Natural killer cell (primary cell): Measurements from ENCODE around the gene SHMT2. TPM values are rescaled to one million over a fixed set of nuclear protein-coding genes. Genes with fewer than 3 reads are reported as not detected.

ENCODE experiments used
- ATAC-seq, 3 donors: fragments of 150-1000 bp in 2 of 3; fragments of 200-7000 bp in 1 of 3; cut with Tn5 transposase; 1 replicate in 1 of 3; 2 replicates in 2 of 3; pipeline ENCODE4 v1.10.0; 2021; ENCODE audit warnings: mild to moderate bottlenecking in 2 of 3, moderate library complexity in 2 of 3
- DNase-seq, 2 donors: peaks; one replicate each; pipeline versions ENCODE4 v3.0.0 to v3.0.0-alpha.2; 2013 to 2021; ENCODE audit warnings: mixed read lengths in 1 of 2
- H3K27ac ChIP-seq: one replicate; pipeline ENCODE4 v1.5.1; 2013; ENCODE audit warnings: mild to moderate bottlenecking, low read length
- H3K27me3 ChIP-seq: one replicate; pipeline ENCODE4 v1.6.1; 2013; ENCODE audit warnings: low read length; ENCODE audit not compliant: control insufficient read depth, insufficient read depth
- H3K36me3 ChIP-seq: one replicate; pipeline ENCODE4 v1.6.1; 2013; ENCODE audit warnings: low read length; ENCODE audit not compliant: control insufficient read depth, insufficient read depth
- H3K4me1 ChIP-seq: one replicate; pipeline ENCODE4 v1.6.1; 2013; ENCODE audit warnings: low read length; ENCODE audit not compliant: control insufficient read depth, insufficient read depth
- H3K4me3 ChIP-seq: one replicate; pipeline ENCODE4 v1.5.1; 2013; ENCODE audit warnings: low read length
- H3K9me3 ChIP-seq: one replicate; pipeline ENCODE4 v1.6.1; 2013; ENCODE audit warnings: low read length; ENCODE audit not compliant: control insufficient read depth, insufficient read depth
- H3K27ac Mint-ChIP-seq, 2 donors: one replicate each; pipeline ENCODE4 v1.8.0; 2022; ENCODE audit warnings: mild to moderate bottlenecking in 2 of 2, mixed read lengths in 2 of 2, moderate library complexity in 1 of 2
- H3K27me3 Mint-ChIP-seq, 2 donors: one replicate each; pipeline ENCODE4 v1.8.0; 2022; ENCODE audit warnings: low read depth in 2 of 2, mixed read lengths in 2 of 2
- H3K36me3 Mint-ChIP-seq: one replicate; pipeline ENCODE4 v1.8.0; 2022; ENCODE audit warnings: mixed read lengths
- H3K4me1 Mint-ChIP-seq, 2 donors: one replicate each; pipeline ENCODE4 v1.8.0; 2022; ENCODE audit warnings: mixed read lengths in 2 of 2
- H3K4me3 Mint-ChIP-seq: one replicate; pipeline ENCODE4 v1.8.0; 2022; ENCODE audit warnings: mild to moderate bottlenecking, moderate library complexity, mixed read lengths
- H3K9me3 Mint-ChIP-seq, 2 donors: one replicate each; pipeline ENCODE4 v1.8.0; 2022; ENCODE audit warnings: mixed read lengths in 2 of 2
- CTCF ChIP-seq: fragments of 200-600 bp; IDR thresholded peaks from one replicate; pipeline ENCODE4 v1.8.0; 2022; ENCODE audit warnings: antibody characterized with exemption
- WGBS: methylation state at CpG from one replicate; pipeline ENCODE4 v1.1.7; 2013; ENCODE audit warnings: missing lambda C conversion rate; ENCODE audit not compliant: insufficient coverage; 5-methylcytosine and 5-hydroxymethylcytosine counted together
- intact Hi-C: fragments of 100-400 bp; cut with micrococcal nuclease; formaldehyde crosslinking; loops from one replicate; pipeline ENCODE4 v1.14.2; 2022
- total RNA-seq, 4 donors: library from RNA; stranded (reverse); fragments of 120-200 nt in 1 of 4; gene quantifications; one replicate each; pipeline versions ENCODE4 v1.2.3 to v1.2.4, GENCODE V29; 2013 to 2022

Gene SHMT2
- total RNA-seq, 3 donors from 2014 or later (not counting 1 experiment from before 2014, with no cell fraction given) = 28.6 to 39.3 (median 34.9) TPM

GRCh38 chr12:57207731-57208630 is 21.5 kb upstream of the SHMT2 start:
- no peaks in the 10 kb centered on the region for H3K36me3 Mint-ChIP-seq
- no peak for ATAC-seq
- no peaks in the 10 kb centered on the region for H3K4me1 Mint-ChIP-seq
- H3K27ac Mint-ChIP-seq = no peak overlapping the region
- Histone ChIP-seq H3K9me3 (no peaks in the 10 kb centered on the region), H3K36me3 (no peaks in the 10 kb centered on the region), H3K27ac (no peak overlapping the region), H3K4me1 (peaks cover 3% of the 10 kb centered on the region), H3K27me3 (peaks cover 3% of the 10 kb centered on the region), H3K4me3 (no peak overlapping the region)
- no peak overlapping the region for H3K4me3 Mint-ChIP-seq
- TF ChIP-seq CTCF = no peak
- intact Hi-C loops = no loop called here
- H3K27me3 Mint-ChIP-seq = peaks cover under 1 to 2% of the 10 kb centered on the region in 2 donors
- WGBS = 82% methylated on average over 29 of the region's 29 CpGs
- no peak for DNase-seq
- H3K9me3 Mint-ChIP-seq = no peaks in the 10 kb centered on the region

- peaks cover 10% of the 10 kb centered on the region for H3K4me1 ChIP-seq
- ATAC-seq = no peak
- H3K27ac Mint-ChIP-seq = no peak overlapping the region
- H3K9me3 ChIP-seq = no peaks in the 10 kb centered on the region
- H3K36me3 Mint-ChIP-seq = no peaks in the 10 kb centered on the region
- peaks cover 6 to 8% of the 10 kb centered on the region in 2 donors for H3K27me3 Mint-ChIP-seq
- peaks cover 8% of the 10 kb centered on the region for H3K27me3 ChIP-seq
- no peak for TF ChIP-seq CTCF
- WGBS = 93% methylated on average over 22 of the region's 22 CpGs
- intact Hi-C loops = no loop called here
- H3K4me1 Mint-ChIP-seq = peaks cover 6% of the 10 kb centered on the region in 2 donors
- no peak for DNase-seq
- no peak overlapping the region for H3K4me3 Mint-ChIP-seq
- no peaks in the 10 kb centered on the region for H3K9me3 Mint-ChIP-seq
- H3K27ac ChIP-seq = no peak overlapping the region
- H3K4me3 ChIP-seq = no peak overlapping the region
- H3K36me3 ChIP-seq = no peaks in the 10 kb centered on the region
These were observed 20.8 kb upstream of the SHMT2 start for GRCh38 chr12:57208631-57209282.

GRCh38 chr12:57209916-57210315 is 19.6 kb upstream of the SHMT2 start:
- H3K4me3 ChIP-seq = no peak overlapping the region
- peaks cover 19% of the 10 kb centered on the region for H3K27me3 ChIP-seq
- no peaks in the 10 kb centered on the region for H3K36me3 ChIP-seq
- H3K27ac Mint-ChIP-seq = no peak overlapping the region
- no peak overlapping the region for H3K4me3 Mint-ChIP-seq
- H3K27ac ChIP-seq = no peak overlapping the region
- H3K4me1 Mint-ChIP-seq = peaks cover 12 to 18% of the 10 kb centered on the region in 2 donors
- peaks cover 21% of the 10 kb centered on the region for H3K4me1 ChIP-seq
- WGBS = 86% methylated on average over 8 of the region's 8 CpGs
- ATAC-seq = no peak
- H3K27me3 Mint-ChIP-seq = peaks cover 17 to 19% of the 10 kb centered on the region in 2 donors
- H3K9me3 Mint-ChIP-seq = no peaks in the 10 kb centered on the region
- no peak for TF ChIP-seq CTCF
- intact Hi-C loops = no loop called here
- DNase-seq = no peak
- H3K9me3 ChIP-seq = no peaks in the 10 kb centered on the region
- no peaks in the 10 kb centered on the region for H3K36me3 Mint-ChIP-seq
